Testis (tissue), 3 donors: ENCODE measurements around the gene PSMC3. TPM values are rescaled to one million over a fixed set of nuclear protein-coding genes. Genes with fewer than 3 reads are reported as not detected.

Source experiments
- DNase-seq: peaks from one replicate; pipeline ENCODE4 v3.0.0-alpha.2; 2019
- H3K27ac ChIP-seq, 2 donors: fragments of 200-600 bp; sonication (generic); one replicate each; pipeline ENCODE4 v1.5.1; 2019
- H3K27me3 ChIP-seq: fragments of 200-600 bp; sonication (generic); one replicate; pipeline ENCODE4 v1.5.1; 2019
- H3K36me3 ChIP-seq: fragments of 200-600 bp; sonication (generic); one replicate; pipeline ENCODE4 v1.5.1; 2017; ENCODE audit warnings: low read depth; ENCODE audit errors: missing control alignments
- H3K4me1 ChIP-seq: fragments of 200-600 bp; sonication (generic); one replicate; pipeline ENCODE4 v1.5.1; 2019
- H3K4me3 ChIP-seq, 2 donors: fragments of 200-600 bp; sonication (generic); one replicate each; pipeline ENCODE4 v1.5.1; 2017 to 2019
- H3K9me3 ChIP-seq: fragments of 200-600 bp; sonication (generic); one replicate; pipeline ENCODE4 v1.5.1; 2017
- CTCF ChIP-seq, 3 experiments: fragments of 450-650 bp in 2 of 3; fragments of 200-600 bp in 1 of 3; sonication (generic) in 1 of 3; IDR thresholded peaks; one replicate each; pipeline ENCODE4 v1.5.1; 2016 to 2019; ENCODE audit warnings: antibody characterized with exemption in 3 of 3, mild to moderate bottlenecking in 2 of 3, moderate library complexity in 1 of 3
- POLR2A ChIP-seq: fragments of 450-650 bp; IDR thresholded peaks from one replicate; pipeline ENCODE4 v1.6.1; 2017; ENCODE audit warnings: antibody characterized with exemption, mild to moderate bottlenecking, moderate library complexity
- WGBS, 2 donors: methylation state at CpG; one replicate each; pipeline ENCODE4 v1.1.5; 2018; 5-methylcytosine and 5-hydroxymethylcytosine counted together
- intact Hi-C: fragments of 100-400 bp; cut with DNase I; formaldehyde crosslinking; loops from one replicate; pipeline ENCODE4 v1.15.1; 2023; ENCODE audit warnings: low total_unique reads
- polyA plus RNA-seq: library from polyadenylated mRNA; stranded (reverse); fragments of 350-450 nt; fragmentation: Illumina TruSeq; extraction: RNeasy Lipid Tissue Mini Kit (QIAGEN cat#74804); gene quantifications from one replicate; pipeline ENCODE4 v1.2.3, GENCODE V29; 2014; ENCODE audit warnings: low read depth, low replicate concordance; ENCODE audit not compliant: insufficient read depth
- total RNA-seq, 2 donors: library from RNA; depleted of rRNA; stranded (reverse); fragments of >200 nt; gene quantifications; one replicate each; pipeline ENCODE4 v1.2.3, GENCODE V29; 2016

Gene PSMC3
- total and polyA plus RNA-seq, 3 donors from 2014 or later, result 98.1 to 228 (median 108) TPM

GRCh38 chr11:47413351-47413750 lies 12.9 kb downstream of the PSMC3 start:
- H3K4me3 ChIP-seq, result no peak overlapping the region
- WGBS, 2 donors, result 79 to 97% methylated on average over 11 to 13 of the region's 13 CpGs
- H3K36me3 ChIP-seq, result no peaks in the 10 kb centered on the region
- H3K27ac ChIP-seq, result peak overlapping the region; percentile 18 to 63
- intact Hi-C loops, result no loop called here
- DNase-seq, result no peak
- no peaks in the 10 kb centered on the region for H3K9me3 ChIP-seq
- no peaks in the 10 kb centered on the region for H3K27me3 ChIP-seq
- TF ChIP-seq CTCF (IDR thresholded peaks at IDR 0.05) (no peak), POLR2A (no peak)
- H3K4me1 ChIP-seq, result peaks cover 33% of the 10 kb centered on the region

GRCh38 chr11:47411884-47412746 lies 14.1 kb downstream of the PSMC3 start:
- intact Hi-C loops, result no loop called here
- WGBS, 2 donors, result 86 to 88% methylated on average over 6 to 12 of the region's 12 CpGs
- Histone ChIP-seq H3K4me1 (peaks cover 39% of the 10 kb centered on the region), H3K27me3 (no peaks in the 10 kb centered on the region), H3K27ac (no peak overlapping the region), H3K9me3 (no peaks in the 10 kb centered on the region), H3K36me3 (no peaks in the 10 kb centered on the region), H3K4me3 (no peak overlapping the region)
- TF ChIP-seq CTCF (IDR thresholded peaks at IDR 0.05) (peak; percentile 33 to 72 (median 46)), POLR2A (no peak)
- peak; percentile 40 for DNase-seq

GRCh38 chr11:47410370-47411264 lies 15.6 kb downstream of the PSMC3 start:
- H3K4me1 ChIP-seq, result peaks cover 36% of the 10 kb centered on the region
- WGBS, 2 donors, result 79 to 87% methylated on average over 10 to 12 of the region's 12 CpGs

More at GRCh38 chr11:47410370-47411264, 15.6 kb downstream of the PSMC3 start:
- no peaks in the 10 kb centered on the region for H3K9me3 ChIP-seq
- H3K27ac ChIP-seq, result peak overlapping the region in 1 of 2 donors; percentile 93
- H3K4me3 ChIP-seq, result peak overlapping the region in 1 of 2 donors; percentile 87
- no peaks in the 10 kb centered on the region for H3K36me3 ChIP-seq
- no peak for TF ChIP-seq CTCF (IDR thresholded peaks at IDR 0.05)
- TF ChIP-seq POLR2A, result no peak
- H3K27me3 ChIP-seq, result no peaks in the 10 kb centered on the region
- intact Hi-C loops, result no loop called here
- no peak for DNase-seq
